ENCODE results near the gene NXPH1. TPM values are rescaled to one million over a fixed set of nuclear protein-coding genes. Genes with fewer than 3 reads are reported as not detected.

Gene NXPH1
- total RNA-seq, result not detected
- long read RNA-seq, donor 1, result 0 reads
- long read RNA-seq, donor 2, result 0 reads

- Histone ChIP-seq H3K4me1 (ENCODE audit: low read depth) (peaks cover 2% of the 10 kb centered on the region), H3K36me3 (ENCODE audit: low read depth) (no peaks in the 10 kb centered on the region), H3K9me3 (no peaks in the 10 kb centered on the region), H3K4me3 (no peak within 1 kb of the TSS)
- ATAC-seq (peak; percentile 56), DNase-seq (no peak)
- TF ChIP-seq CTCF (IDR thresholded peaks at IDR 0.05), result no peak
- intact Hi-C loops (cut with DNase I, micrococcal nuclease), result no loop called here
These were observed at the start of gene NXPH1 for GRCh38 chr7:8433477-8434289. TSS of gene NXPH1 (plus strand) at chr7:8433609.

DNA sequence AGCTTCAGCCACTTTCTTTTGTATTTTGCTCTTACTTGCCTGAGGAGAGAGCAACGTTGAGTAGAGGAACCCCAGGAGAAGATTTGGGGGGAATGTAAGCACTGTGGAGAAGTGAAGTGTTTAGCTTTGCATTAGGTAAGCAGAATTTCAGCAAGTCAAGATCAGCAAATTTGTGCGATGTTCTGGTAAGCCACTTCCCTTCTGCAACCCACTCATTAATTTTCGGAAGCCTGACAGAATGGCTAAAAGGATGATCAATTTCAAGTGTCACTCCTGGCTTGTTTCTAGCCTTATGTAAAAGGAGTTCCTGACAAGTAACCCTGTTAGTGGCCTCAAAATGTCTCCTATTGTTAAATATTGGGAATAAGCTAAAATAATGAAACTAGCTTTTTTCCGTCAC is 48.5 kb upstream of the NXPH1 start:
- H3K9me3 ChIP-seq, result no peaks in the 10 kb centered on the region
- no peak for TF ChIP-seq CTCF (IDR thresholded peaks at IDR 0.05)
- H3K4me3 ChIP-seq, result no peak overlapping the region
- DNase-seq (no peak), ATAC-seq (no peak)
- H3K4me1 ChIP-seq (ENCODE audit: low read depth), result no peaks in the 10 kb centered on the region
- intact Hi-C loops (cut with DNase I, micrococcal nuclease), result no loop called here
- no peaks in the 10 kb centered on the region for H3K36me3 ChIP-seq (ENCODE audit: low read depth)

DNA sequence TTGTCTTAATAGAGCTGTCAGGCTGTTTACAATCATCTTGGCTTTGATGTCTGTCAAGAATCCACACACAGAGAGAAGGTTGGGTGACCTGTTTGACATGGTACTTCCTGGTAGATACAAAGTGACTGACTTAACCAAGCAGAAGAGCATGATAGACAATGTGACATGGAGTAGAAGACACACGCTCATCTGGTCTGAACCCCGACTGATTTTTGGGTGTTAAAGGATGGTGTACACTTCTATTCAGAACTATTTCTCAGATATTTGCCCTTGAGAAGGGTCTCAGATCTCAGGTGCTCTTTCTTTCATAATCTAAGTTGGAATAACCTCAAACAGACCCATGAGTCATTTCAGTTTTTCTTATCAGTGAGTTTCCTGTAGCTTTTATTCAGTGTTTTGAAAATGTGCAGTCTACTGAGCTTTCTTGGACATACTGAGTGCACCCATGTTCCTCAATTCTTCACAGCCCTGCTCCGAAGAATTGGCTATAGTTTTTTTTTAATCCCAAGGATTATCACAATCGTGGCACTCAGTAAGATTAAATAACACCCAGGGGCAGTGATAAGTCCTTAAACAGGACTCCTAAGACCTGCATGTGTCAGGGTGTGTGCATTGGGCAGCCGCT is 46.4 kb upstream of the NXPH1 start:
- Histone ChIP-seq H3K9me3 (no peaks in the 10 kb centered on the region), H3K4me1 (ENCODE audit: low read depth) (no peaks in the 10 kb centered on the region), H3K36me3 (ENCODE audit: low read depth) (no peaks in the 10 kb centered on the region), H3K4me3 (no peak overlapping the region)
- intact Hi-C loops (cut with DNase I, micrococcal nuclease), result no loop called here
- no peak for TF ChIP-seq CTCF (IDR thresholded peaks at IDR 0.05)
- no peak for ATAC-seq
- no peak for DNase-seq

GRCh38 chr7:8387551-8388256 is 45.7 kb upstream of the NXPH1 start:
- no peak for TF ChIP-seq CTCF (IDR thresholded peaks at IDR 0.05)
- ATAC-seq (no peak), DNase-seq (no peak)
- no peaks in the 10 kb centered on the region for H3K36me3 ChIP-seq (ENCODE audit: low read depth)
- no peak overlapping the region for H3K4me3 ChIP-seq
- no peaks in the 10 kb centered on the region for H3K9me3 ChIP-seq
- H3K4me1 ChIP-seq (ENCODE audit: low read depth), result no peaks in the 10 kb centered on the region
- intact Hi-C loops (cut with DNase I, micrococcal nuclease), result no loop called here

GRCh38 chr7:8388257-8388625 is 45.2 kb upstream of the NXPH1 start:
- ATAC-seq (no peak), DNase-seq (no peak)
- intact Hi-C loops (cut with DNase I, micrococcal nuclease), result no loop called here
- no peaks in the 10 kb centered on the region for H3K9me3 ChIP-seq
- no peak overlapping the region for H3K4me3 ChIP-seq
- H3K36me3 ChIP-seq (ENCODE audit: low read depth), result no peaks in the 10 kb centered on the region
- no peaks in the 10 kb centered on the region for H3K4me1 ChIP-seq (ENCODE audit: low read depth)
- no peak for TF ChIP-seq CTCF (IDR thresholded peaks at IDR 0.05)
